DLD1 (cell line): Measurements from ENCODE around the gene GPX7.

Experiments used
- in situ Hi-C: cut with HindIII; loops from 2 replicates; pipeline ENCODE4 v1.10.0; 2017; ENCODE audit warnings: low sequenced_read_pairs

Gene GPX7

GRCh38 chr1:52627028-52627427 is 24.9 kb downstream of the GPX7 start:
- in situ Hi-C loops, result no loop called here

DNA sequence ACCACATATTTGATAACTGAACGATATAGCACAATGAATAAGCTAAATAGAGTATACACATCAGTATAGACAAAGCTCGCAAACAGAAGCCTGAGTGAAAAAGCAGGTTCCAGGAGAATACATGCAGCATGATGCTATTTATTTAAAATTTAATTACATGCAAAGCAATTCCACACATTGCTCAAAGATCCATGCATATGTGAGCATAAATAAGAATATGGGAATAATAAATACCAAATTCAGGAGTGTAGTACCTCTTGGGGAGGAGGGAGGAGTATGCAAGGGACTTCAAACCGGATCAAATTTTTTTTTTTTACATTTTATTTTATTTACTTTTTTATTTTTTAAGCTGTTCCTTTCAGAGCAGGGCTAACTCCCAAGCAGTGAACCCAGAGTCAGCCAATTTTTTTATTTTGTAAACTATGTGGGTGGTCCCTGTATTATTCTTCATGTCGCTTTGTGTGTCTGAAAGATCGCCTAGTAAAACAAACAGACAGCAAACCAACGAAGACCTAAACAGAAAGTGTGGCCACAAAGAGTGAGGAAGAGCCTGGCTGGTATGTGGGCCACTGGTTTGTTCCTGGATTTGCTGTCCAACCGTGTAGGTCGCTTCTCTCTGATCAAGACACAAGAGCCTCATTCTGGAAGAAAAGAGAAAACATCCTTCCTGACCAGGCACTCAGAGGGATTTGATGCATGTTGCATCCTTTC is 26.6 kb downstream of the GPX7 start:
- in situ Hi-C loops, result no loop called here

DNA sequence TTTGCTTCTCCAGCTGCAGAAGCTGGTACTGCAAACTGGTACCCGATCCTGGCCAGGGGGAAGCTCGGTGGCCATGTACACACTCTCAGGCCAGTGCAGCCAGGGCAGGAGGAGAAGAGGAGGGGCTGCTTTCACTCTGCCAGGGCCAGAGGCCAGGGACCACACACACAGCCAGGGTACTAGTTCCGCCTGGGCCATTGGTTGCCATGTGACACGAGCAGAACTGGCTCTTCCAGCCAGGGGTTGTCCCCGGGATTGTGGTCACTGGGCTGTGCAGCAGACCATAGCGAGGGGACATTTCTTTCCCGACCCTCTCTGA is 27.1 kb downstream of the GPX7 start:
- in situ Hi-C loops, result no loop called here

- in situ Hi-C loops, result no loop called here
Observed at GRCh38 chr1:52629667-52630066, 27.5 kb downstream of the GPX7 start.

- in situ Hi-C loops, result no loop called here
Observed at GRCh38 chr1:52631759-52632331, 29.7 kb downstream of the GPX7 start.

DNA sequence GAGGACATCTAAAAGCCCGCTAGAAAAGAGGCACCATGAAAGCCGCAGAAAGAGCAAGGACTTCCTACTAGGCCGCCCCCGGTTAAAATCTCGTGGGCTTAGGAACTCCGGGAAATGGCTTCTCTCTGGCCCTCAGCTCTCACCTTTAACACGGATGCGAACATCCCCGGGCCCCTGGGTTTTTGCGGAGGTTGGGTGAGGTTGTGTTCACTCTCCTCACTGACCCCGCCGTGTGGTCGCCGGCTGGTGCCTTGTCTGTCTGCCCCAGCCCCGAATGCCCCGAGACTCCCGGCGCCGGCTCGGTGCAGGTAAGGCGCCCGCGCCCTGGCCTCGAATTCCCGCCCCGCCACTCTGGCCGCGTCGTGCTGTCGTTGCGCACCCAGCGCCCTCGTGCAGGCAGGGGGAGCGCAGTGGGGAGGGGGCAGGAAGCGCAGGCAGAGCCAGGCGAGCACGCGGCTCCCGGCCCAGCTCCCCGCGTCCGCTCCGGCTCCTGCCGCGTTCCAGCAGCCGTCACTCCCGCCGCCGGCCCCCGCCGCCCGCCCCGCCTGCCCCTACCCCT is 30.6 kb downstream of the GPX7 start, which contains the start of gene SHISAL2A:
Gene SHISAL2A, plus strand, starts transcription at position 437 of the 559 bp plus-strand sequence. CDS start 326 bp downstream, outside the sequence.
- in situ Hi-C loops, result no loop called here

DNA sequence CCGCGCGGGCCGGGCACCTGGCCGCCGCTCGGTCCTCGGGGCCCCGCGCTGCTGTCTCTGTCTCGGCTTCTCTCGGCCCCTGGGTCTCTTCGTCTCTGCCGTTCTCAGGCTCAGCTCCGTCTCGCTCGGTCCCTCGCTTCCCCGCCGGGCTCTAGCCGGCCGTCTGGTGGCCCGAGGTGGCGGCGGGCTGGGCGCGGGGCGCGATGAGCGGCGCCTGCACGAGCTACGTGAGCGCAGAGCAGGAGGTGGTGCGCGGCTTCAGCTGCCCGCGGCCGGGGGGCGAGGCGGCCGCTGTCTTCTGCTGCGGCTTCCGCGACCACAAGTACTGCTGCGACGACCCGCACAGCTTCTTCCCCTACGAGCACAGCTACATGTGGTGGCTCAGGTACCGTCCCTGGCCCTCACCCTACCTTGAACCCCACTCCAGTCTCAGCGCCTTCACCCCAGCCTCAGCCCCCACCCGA is 31.2 kb downstream of the GPX7 start:
- in situ Hi-C loops, result no loop called here

GRCh38 chr1:52634111-52634510 is 31.9 kb downstream of the GPX7 start:
- in situ Hi-C loops, result no loop called here

DNA sequence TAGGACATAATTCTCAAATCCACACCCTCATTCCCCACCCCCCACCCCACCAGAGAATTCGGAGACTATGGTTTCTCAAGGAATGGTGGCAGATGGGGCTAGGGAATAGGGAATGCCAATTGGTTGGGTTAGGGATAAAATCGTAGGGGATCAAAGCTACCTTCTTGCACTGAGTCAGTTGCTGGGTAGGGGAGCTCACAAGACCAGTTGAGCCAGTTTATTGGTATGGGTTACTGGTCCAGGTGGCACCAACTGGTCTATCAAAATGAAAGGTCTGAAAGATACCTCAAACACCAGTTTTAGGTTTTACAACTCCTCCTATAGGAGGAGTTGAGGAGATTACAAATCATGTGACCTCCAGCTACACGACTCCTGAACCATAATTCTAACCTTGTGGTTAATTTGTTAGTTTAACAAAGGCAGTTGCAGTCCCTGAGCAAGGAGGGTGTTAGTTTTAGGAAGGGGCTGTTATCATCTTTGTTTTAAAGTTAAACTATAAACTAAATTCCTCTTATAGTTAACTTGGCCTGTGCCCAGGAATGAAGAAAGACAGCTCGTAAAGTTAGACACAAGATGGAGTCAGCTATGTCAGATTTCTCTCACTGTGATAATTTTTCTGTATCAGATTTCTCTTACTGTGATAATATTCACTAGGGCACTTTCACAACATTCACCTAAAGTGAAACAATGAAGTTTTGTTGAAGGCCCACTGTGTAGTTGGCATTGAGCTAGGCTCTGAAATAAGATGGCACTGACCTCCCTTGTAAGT is 33.3 kb downstream of the GPX7 start:
- in situ Hi-C loops, result no loop called here

GRCh38 chr1:52636721-52637695 is 34.8 kb downstream of the GPX7 start:
- in situ Hi-C loops, result no loop called here

DNA sequence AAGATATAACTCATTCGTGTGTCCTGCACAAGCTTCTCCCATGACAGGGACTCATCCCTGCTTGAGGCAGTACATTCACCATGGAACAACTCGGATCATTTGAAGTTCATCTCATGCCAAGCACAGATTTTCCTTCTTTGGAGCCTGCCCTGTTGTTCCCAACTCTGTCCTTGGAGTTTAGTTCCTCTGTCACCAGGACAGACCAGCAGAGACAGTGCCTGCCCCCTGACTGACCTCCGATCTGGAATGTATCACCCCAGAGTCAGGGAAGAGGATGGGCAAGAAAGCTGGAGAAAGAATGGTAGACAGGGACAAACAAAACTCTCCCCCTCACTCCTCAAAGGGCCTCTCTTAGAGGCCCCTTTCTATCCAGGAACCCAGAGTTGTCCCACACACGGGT is 35.8 kb downstream of the GPX7 start:
- in situ Hi-C loops, result no loop called here

DNA sequence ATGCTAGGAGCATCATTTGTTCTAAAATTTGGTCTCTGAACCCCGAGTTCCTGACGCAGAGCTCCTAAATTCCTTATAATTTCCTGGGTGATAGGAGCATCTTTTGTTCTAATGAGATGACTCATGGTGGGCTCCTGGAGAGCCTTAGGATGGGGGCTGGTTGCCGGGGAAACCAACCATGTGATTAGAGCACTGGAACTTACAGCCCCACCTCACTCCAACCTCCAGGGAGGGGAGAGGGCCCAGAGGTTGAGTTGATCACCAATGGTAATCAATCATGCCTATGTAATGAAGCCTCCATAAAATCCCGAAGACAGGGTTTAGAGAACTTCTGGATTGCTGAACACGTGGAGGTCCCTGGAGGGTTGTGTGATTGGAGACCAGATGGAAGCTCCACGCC is 38.5 kb downstream of the GPX7 start:
- in situ Hi-C loops, result no loop called here

- in situ Hi-C loops, result no loop called here
Observed at GRCh38 chr1:52641307-52641706, 39.1 kb downstream of the GPX7 start.

GRCh38 chr1:52645261-52645660 is 43.1 kb downstream of the GPX7 start:
- in situ Hi-C loops, result no loop called here

- in situ Hi-C loops, result no loop called here
Observed at GRCh38 chr1:52651904-52652303, 49.7 kb downstream of the GPX7 start.

DNA sequence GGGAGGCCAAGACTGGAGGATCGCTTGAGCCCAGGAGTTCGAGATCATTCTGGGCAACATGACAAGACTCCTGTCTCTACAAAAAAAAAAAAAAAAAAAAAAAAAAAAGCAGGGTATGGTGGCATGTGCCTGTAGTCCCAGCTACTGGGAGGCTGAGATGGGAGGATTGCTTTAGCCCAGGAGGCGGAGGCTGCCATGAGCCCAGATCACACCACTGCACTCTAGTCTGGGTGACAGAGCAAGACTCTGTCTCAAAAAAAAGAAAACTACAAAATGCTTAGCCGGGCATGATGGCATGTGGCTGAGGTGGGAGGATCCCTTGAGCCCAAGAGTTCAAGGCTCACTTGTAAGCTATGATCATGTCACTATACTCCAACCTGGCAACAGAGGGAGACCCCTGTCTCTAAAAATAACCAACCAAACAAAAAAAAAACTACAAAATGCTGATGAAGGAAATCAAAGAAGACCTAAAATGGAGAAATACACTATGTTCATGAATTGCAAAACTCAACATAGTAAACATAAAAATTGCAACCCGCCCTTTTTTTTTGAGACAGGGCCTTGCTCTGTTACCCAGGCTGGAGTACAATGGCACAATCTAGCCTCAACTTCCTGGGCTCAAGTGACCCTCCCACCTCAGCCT is 51.2 kb downstream of the GPX7 start:
- in situ Hi-C loops, result no loop called here

GRCh38 chr1:52654063-52654462 is 51.9 kb downstream of the GPX7 start:
- in situ Hi-C loops, result no loop called here

DNA sequence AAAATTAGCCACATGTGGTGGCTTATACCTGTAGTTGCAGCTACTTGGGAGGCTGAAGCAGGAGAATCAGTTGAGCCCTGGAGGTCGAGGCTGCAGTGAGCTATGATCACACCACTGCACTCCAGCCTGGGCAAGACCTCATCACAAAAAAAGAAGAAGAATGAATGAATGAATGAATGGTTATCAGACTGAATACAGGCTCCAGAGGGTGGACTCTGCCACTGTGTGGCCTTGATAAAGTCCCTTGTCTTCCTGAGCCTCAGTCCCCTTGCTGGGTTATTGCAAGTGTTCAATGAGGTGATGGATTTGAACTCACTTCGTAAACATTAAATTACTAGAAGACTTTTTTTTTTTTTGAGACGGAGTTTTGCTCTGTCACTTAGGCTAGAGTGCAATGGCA is 55.5 kb downstream of the GPX7 start:
- in situ Hi-C loops, result no loop called here
